ENCODE results near the gene FUT9.
A peak's percentile ranks its signal among the peaks of the same experiment; 100 is the strongest.

FUT9 gene

DNA sequence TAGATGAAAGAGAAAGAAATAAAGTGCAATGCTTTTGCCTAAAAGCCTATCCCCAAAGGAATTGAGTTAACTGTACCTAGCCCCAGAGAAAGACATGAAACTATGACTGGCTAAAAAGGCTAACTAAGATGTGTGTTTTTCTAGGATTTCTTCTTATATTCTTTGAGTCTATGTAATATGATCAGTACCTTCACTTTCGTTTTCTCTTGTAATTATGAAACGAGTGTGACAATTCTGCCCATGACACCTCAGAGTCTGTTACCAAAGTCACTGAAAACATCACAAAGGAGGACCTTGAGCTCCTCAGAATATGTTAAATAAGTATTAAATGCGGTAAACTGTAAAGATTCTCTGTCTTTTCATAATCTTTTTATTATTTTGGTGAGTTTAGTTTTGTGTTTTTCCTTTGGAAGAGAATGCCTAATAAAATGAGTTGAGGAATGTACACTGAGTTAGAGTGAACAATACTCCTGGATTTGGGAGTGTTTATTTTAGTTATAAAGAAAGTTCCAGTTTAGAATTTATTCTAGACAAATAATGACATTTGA lies 141.3 kb downstream of the FUT9 start:
- in situ Hi-C loops (cut with MboI; ENCODE audit: low pct_unique_long_range_greater_than_20kb, low sequenced_read_pairs): no loop called here
- DNase-seq: peak; percentile 3

DNA sequence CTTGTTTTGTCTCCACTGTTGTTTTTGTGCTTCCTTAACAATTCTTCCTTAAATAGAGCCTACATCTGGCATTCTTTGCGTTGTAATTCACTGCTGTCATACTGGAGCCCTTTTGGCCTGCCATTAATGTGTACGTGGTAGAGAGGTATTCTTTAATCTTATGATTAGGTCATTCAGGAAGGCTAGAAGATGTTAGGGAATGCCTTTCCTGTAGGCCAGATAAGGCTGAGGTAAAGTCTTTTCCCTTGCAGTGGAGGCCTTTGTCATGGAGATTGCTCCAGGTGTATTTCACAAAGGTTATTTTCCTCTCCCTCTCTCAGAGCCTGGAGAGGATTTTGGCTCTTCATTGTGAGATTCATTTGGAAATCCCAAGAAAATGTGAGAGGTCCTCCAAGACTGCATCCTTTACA lies 146.9 kb downstream of the FUT9 start:
- no peak for DNase-seq
- in situ Hi-C loops (cut with MboI; ENCODE audit: low pct_unique_long_range_greater_than_20kb, low sequenced_read_pairs): no loop called here

DNA sequence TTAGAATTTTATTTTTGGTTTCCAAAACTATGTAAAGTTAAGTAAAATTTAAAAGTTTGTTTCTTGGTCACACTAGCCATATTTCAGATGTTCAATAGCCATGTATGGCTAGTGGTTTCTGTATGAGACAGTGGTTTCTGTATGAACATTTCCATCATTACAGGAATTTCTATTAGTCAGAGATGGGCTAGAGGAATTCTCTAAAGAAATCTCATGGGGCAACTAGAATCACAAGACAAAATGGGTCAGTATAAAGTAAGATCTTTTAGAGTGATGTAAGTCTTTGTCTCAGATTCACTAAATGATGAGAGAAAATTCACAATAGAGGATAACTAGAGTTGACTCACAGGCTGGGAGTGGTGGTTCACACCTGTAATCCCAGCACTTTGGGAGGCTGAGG lies 149.0 kb downstream of the FUT9 start:
- in situ Hi-C loops (cut with MboI; ENCODE audit: low pct_unique_long_range_greater_than_20kb, low sequenced_read_pairs): no loop called here
- DNase-seq: no peak

DNA sequence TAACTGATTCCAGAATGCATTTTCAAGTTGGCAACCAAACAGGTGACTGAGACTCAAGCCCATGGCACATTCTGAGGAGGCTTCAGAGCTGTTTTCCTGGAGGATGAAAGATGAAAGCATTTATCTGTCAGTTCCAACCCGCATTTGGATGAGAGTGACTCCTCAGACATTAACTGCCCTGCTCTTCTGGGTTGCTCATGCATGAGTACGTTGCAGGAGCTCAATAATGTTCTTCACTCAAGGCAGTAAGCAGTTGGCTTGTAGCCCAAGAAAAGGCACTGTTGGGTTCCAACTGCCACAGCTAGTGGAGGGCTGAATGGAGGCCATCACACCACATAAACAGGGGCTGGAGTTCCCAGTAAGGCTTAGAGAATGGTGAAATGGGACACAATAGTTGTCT lies 155.3 kb downstream of the FUT9 start:
- in situ Hi-C loops (cut with MboI; ENCODE audit: low pct_unique_long_range_greater_than_20kb, low sequenced_read_pairs): no loop called here
- no peak for DNase-seq

DNA sequence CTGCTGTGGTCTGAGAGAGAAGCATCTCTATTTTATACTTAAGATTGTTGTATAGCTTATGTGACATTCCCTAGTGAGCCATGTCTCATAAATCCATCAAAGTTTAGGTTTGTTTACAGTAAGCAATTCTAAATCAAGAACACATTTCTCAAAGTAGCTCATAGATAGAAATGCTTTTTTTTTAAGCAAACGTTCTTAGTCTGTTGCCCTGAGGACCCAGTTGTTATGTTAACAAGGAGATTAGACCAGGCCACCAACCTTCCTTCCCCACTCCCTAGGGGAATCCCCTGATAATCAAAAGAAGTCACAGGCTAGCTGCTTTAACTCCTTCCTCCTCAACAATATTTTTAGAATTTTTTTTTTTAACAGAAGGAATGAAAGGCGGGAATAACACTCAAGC lies 169.0 kb downstream of the FUT9 start:
- DNase-seq: no peak
- in situ Hi-C loops (cut with MboI; ENCODE audit: low pct_unique_long_range_greater_than_20kb, low sequenced_read_pairs): no loop called here

DNA sequence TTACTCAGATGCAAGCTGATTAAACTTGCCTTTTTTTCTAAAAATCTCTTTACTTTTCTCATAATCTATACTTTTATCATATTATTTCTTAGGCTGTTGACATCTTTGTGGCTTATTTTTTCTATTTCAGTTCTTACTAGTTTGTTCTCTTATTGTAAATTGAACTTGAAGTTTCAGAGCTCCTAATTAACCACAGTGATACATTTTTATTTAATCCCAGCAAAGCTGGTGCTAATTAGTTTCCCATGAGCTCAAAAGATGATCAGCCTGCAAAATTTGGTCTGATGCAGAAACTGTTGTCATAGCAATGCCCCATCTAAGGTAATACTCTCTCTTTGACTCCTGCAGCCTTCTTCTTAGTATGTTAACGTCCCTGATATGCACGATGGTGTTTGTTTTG lies 170.3 kb downstream of the FUT9 start:
- DNase-seq: no peak
- in situ Hi-C loops (cut with MboI; ENCODE audit: low pct_unique_long_range_greater_than_20kb, low sequenced_read_pairs): no loop called here

DNA sequence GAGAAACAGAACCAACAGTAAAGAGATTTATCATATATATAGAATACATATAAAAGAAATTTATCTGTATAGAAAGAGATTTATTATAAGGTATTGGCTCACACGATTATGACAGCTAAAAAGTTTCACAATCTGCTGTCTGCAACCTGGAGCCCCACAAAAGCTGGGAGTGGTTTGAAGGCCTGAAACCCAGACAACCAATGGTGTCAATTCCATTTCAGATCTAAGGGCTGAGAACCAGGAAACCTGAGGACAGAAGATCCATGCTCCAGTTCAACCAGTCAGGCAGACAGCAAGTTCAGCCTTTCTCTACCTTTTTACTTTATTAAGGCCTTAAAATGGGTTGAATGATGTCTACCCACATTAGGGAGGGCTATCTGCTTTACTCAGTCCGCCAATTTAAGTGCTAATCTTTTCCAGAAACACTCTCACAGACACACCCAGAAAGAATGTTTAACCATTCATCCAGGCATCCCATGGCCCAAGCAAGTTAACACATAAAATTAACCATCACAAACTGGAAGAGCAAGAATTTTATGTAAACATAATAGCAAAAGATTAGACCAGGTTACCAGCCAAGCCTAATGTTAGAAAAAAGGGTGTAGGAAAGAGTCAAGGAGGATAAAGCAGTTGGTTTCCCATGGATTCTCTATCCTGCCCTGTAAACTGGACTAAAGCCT lies 170.9 kb downstream of the FUT9 start:
- in situ Hi-C loops (cut with MboI; ENCODE audit: low pct_unique_long_range_greater_than_20kb, low sequenced_read_pairs): no loop called here
- no peak for DNase-seq

DNA sequence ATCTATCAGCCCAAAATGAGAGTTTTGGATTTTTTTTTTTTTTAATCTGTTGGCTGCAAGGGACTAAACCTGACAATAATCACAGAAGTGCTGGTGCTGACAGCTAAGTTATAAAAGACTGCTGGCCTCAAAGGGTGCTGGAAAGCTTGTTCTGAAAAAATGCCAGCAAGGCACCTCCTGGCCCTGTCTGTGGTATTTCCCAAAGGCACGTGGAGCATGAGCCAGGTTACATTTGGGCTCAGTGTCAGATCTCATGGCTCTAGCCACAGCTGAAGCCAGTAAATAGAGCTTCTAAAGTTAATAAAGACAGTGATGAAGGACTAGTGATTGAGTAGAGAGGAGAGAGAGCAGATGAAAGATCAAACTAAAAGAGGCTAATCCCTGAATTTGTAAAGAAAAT lies 178.9 kb downstream of the FUT9 start:
- DNase-seq: no peak
- in situ Hi-C loops (cut with MboI; ENCODE audit: low pct_unique_long_range_greater_than_20kb, low sequenced_read_pairs): no loop called here

DNA sequence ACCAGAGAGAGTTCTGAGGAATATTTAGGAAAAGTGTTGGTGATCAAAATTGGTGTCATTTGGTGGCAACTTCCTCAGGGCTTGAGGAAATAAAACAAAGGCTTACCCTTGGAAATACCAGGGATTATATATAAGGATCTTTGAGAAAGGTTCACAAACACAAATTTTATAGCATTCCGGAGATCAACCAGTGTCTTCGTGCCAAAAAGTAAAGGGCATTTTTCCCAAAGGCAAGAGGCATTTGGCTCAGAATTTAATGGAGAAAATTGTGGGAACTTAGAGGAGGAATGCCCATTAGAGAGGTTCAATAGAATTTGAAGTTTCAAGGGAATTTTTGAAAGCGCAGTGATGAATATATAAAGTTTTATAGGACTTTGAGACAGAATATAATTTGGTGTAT lies 179.5 kb downstream of the FUT9 start:
- DNase-seq: no peak
- in situ Hi-C loops (cut with MboI; ENCODE audit: low pct_unique_long_range_greater_than_20kb, low sequenced_read_pairs): no loop called here

DNA sequence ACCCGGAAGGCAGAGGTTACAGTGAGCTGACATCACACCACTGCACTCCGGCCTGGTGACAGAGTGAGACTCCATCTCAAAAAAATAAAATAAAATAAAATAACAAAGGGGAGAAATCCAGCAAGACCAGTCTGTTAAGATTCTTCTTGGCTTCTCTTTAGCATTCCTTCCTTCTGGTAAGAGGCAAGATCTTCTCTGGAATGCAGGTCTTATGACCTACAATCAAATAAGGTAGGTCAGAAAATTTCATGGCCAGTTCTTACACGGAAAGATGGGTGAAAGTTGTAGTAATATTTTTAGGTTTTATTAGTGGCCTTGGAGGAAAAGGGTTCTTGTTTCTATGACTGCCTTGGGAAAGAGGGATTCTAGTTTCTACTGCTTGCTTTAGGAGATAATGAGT lies 180.9 kb downstream of the FUT9 start:
- DNase-seq: no peak
- in situ Hi-C loops (cut with MboI; ENCODE audit: low pct_unique_long_range_greater_than_20kb, low sequenced_read_pairs): no loop called here

DNA sequence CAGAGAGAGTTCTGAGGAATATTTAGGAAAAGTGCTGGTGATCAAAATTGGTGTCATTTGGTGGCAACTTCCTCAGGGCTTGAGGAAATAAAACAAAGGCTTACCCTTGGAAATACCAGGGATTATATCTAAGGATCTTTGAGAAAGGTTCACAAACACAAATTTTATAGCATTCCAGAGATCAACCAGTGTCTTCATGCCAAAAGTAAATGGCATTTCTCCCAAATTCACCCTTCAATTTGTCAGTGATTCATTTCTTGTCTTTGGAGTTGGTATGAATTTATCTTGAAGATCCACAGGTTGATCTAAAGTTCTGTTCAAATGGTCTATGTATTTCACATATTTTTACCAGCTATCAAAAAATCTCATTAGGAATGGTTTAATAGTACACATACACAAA lies 181.5 kb downstream of the FUT9 start:
- DNase-seq: no peak
- in situ Hi-C loops (cut with MboI; ENCODE audit: low pct_unique_long_range_greater_than_20kb, low sequenced_read_pairs): no loop called here

DNA sequence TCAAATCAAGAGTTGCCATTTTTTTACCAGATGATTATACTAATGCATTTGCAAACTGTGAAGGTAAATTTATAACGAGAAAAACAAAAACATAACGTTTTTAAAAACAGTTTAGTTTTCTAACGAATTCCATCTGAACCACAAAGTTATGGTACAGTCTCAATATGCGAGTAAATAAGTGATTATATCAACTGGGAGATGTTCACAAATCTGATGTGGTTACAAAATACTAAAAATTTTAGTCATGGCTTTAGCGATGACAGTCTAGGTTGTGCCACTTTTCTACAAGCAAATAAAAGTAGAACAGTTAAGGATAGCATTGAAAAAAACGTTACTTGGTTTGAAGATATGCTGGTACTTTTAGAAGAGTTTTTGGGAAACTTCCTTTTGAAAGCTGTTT lies 186.8 kb downstream of the FUT9 start:
- in situ Hi-C loops (cut with MboI; ENCODE audit: low pct_unique_long_range_greater_than_20kb, low sequenced_read_pairs): no loop called here

DNA sequence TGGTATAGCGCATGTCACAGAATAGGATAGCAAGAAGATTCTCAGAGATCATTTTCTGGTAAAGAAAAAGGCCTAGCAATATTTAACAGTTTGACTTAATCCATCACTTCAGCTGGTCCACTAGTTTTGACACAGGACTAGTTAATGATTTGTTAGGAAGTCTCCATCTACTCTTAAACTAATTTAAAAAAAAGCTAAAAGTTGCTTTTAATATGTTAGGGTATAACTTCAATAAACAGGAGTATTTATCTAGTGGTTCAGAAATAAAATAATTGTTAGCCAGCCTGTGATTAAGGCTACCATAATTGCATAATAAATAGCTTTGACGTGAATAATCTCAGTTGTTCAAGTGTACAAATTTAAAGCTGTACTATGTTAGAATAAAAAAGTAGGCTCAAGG lies 195.6 kb downstream of the FUT9 start:
- in situ Hi-C loops (cut with MboI; ENCODE audit: low pct_unique_long_range_greater_than_20kb, low sequenced_read_pairs): no loop called here
- DNase-seq: no peak

More for the DNA sequence above, 186.8 kb downstream of the FUT9 start:
- no peak for DNase-seq

DNA sequence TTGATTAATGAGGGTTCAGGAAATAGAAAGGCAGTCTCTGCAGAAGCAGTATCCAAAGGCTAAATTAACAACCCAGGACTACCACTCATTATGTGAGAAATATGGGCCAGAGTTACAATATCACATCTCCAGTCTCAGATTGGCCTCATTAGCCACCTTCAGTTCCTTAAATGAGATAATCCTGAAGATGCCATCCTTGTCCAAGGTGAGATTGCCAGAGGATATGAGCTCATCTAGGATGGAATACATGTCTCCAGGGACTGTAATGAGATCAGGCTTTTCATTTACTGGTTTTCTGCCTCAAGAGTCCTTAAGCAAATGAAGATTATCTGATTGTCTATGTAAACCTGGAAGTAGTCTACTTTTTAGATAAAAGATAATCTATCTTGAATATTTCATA lies 196.3 kb downstream of the FUT9 start:
- in situ Hi-C loops (cut with MboI; ENCODE audit: low pct_unique_long_range_greater_than_20kb, low sequenced_read_pairs): no loop called here
- no peak for DNase-seq

DNA sequence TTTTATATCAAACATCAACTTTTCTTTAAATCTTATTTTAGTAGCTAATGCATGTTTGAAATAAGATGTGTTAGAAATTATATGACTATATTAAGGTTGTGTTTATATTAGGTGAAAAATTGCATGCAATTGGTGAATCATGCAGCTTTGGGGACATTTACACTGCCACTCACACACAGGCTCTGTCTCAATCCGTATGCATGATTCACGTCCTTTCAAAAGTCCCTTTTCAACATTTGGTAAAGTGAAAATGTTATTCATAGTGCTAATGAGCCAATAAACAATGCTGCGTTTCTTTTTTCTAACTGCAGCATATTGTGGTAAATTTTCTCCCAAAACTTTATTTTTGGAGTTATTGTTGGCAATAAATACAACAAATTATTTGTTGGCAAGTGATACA lies 198.0 kb downstream of the FUT9 start:
- no peak for DNase-seq
- in situ Hi-C loops (cut with MboI; ENCODE audit: low pct_unique_long_range_greater_than_20kb, low sequenced_read_pairs): no loop called here

DNA sequence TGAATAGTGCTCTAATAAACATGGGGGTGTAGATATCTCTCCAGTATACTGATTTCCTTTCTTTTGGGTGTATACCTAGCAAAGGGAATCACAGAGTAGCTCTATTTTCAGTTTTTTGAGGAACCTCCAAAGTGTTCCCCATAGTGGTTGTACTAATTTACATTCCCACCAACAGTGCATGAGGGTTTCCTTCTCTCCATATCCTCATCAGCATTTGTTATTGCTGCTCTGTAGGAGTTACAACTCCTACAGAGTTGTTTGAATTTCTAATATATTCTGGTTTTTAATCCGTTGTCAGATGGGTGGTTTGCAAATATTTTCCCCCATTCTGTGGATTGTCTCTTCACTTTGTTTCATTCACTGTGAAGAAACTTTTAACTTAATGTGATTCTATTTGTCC lies 207.9 kb downstream of the FUT9 start:
- in situ Hi-C loops (cut with MboI; ENCODE audit: low pct_unique_long_range_greater_than_20kb, low sequenced_read_pairs): no loop called here

DNA sequence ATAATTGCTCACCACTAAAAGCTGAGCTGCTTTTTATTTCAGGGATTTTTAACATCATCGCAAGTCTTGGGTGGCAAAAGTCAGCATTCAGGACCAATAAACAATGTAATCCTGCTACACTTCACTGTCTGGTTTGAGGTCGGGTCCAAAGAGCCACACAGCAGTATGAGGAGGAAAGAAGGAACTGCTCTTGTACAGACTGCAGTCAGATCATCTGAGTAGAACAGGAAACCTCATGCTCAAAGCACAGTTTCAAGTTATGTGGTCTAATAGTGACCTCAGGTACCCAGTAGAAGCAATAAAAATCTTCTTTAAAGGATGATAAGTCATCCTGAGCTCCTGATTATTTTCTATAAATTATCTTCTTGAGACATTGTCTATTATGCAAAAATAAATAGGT lies 211.4 kb downstream of the FUT9 start:
- in situ Hi-C loops (cut with MboI; ENCODE audit: low pct_unique_long_range_greater_than_20kb, low sequenced_read_pairs): no loop called here
- no peak for DNase-seq

More for the DNA sequence above, 207.9 kb downstream of the FUT9 start:
- no peak for DNase-seq

DNA sequence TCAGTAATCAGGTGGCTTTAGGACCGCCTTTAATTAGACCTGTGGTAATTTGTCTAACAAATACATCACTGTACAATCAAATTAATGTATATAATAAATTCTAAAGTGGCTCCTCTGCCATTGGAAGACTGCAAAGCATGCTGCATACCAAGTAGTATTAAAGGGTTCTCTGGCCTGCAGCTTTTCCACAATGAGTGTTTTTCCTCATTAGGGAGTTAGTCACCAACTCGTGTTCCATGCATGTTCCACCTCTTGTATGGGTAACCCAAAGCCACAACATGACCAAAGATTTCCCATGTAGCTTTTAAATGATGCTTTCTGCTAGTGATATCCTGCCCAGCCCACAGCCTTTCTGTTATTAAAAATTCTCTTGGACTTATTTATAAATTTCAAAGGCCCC lies 218.7 kb downstream of the FUT9 start:
- in situ Hi-C loops (cut with MboI; ENCODE audit: low pct_unique_long_range_greater_than_20kb, low sequenced_read_pairs): no loop called here
- DNase-seq: no peak

DNA sequence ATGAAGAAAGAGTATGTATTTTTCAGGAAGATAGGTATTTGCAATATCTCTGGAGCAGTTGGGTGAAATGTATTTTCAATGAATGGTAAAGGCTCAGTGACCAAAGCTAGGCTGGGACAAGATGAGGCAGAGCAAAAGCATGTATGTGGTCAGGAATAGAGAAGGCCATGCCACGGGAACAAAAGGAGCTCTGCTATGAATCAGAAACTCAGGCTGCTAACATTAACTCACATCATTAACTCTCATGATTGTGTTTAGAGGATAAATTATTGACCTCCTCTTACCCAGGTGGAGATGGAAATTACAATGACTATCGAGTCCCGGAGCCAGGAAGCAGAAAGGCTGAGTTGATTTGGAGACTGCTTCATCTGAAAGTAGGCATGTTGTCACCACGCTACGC lies 220.2 kb downstream of the FUT9 start:
- DNase-seq: no peak
- in situ Hi-C loops (cut with MboI; ENCODE audit: low pct_unique_long_range_greater_than_20kb, low sequenced_read_pairs): no loop called here

DNA sequence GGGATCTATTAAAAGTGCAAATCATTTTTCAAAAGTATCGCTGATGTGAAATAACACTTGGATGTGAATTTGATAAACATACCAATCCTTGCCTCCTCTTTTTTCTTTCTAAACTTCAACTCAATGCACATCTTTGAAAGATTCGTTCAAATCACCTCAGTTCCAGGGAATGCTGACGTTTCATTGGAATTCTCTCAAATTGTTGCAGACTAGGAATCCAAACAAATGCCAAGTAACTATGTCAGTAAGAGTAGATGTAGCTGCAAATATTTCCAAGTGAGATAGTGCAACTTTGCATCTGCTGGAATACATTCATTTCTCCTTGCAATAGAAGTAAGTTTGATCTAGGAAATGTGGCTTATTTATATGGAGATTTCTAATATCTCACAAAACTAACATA lies 220.7 kb downstream of the FUT9 start:
- in situ Hi-C loops (cut with MboI; ENCODE audit: low pct_unique_long_range_greater_than_20kb, low sequenced_read_pairs): no loop called here

DNA sequence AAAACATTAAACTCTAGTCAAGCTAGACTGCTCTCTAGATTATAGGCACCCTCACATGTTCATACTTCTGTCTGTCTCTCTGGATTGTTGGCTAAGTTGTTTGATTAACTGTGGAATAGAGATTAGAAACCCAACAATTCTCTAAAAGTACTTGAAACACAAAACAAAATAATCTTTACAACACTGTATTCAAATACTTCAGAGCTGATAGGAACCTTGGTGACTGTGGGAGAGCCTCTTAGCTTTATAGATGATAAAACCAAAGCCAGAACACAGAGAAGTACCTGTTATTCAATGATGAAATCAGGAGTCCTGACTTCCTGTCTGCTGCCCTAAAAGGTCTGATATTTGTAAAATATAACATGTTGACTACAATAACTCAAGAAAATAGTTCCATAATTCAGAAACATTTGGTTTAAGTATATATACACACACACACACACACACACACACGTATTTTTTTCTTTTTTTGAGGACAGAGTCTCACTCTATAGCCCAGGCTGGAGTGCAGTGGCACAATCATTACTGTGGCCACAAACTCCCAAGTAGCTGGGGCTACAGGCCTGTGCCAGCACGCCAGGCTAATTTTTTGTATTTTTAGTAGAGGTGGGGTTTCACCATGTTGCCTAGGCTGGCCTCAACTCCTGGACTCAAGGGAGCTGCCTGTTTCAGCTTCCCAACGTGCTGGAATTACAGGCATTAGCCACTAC lies 222.0 kb downstream of the FUT9 start:
- DNase-seq: no peak
- in situ Hi-C loops (cut with MboI; ENCODE audit: low pct_unique_long_range_greater_than_20kb, low sequenced_read_pairs): no loop called here

More for the DNA sequence above, 220.7 kb downstream of the FUT9 start:
- no peak for DNase-seq

Data from KBM-7 (cell line).